ENCODE measurements around the gene CEP250. TPM values are rescaled to one million over a fixed set of nuclear protein-coding genes. Genes with fewer than 3 reads are reported as not detected.

CEP250 gene
- total RNA-seq, 2 experiments from 2014 or later: 72.1 to 74.5 TPM

GRCh38 chr20:35468671-35469334, 13.4 kb downstream of the CEP250 start:
- no peak overlapping the region for H3K4me3 Mint-ChIP-seq
- H3K27ac Mint-ChIP-seq: no peak overlapping the region
- CTCF ChIA-PET: interaction anchor here (0.6 kb wide), 1 partner anchor 511 kb away, joined by 3 read pairs; no protein-coding TSS in a partner anchor
- H3K27me3 Mint-ChIP-seq (ENCODE audit: low read depth): no peaks in the 10 kb centered on the region
- POLR2A ChIA-PET: interaction anchor here (0.6 kb wide), 1 partner anchor 13 kb away, joined by 4 read pairs; the partner anchor contains the start of gene CEP250
- peaks cover 2% of the 10 kb centered on the region for H3K4me1 Mint-ChIP-seq (ENCODE audit: low read depth)
- H3K36me3 Mint-ChIP-seq (ENCODE audit: low read depth): peaks cover 26% of the 10 kb centered on the region
- DNase-seq (no peak), ATAC-seq (no peak)
- H3K9me3 Mint-ChIP-seq (ENCODE audit: insufficient read depth): no peaks in the 10 kb centered on the region

DNA sequence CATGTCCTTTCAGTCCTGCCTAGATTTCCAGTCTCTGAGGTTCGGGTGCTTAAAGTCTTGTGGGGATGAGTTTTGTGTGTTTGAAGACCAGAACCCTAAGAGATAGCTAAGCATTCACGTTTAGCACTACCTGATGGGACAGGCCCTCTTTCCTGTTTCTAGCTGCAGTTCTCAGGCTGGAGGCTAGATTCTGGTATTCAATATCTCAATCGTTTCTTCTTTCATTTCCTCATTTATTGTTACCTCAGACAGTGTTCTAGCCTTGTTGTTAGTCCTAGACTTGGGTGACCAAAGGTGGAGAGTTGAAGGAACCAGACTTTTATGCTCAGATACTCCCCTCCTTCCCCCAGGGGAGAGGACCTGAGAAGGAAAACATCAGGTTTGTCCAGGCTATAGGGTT, 16.8 kb downstream of the CEP250 start:
- DNase-seq (no peak), ATAC-seq (no peak)
- Mint-ChIP-seq H3K4me3 (no peak overlapping the region), H3K27ac (peak overlapping the region; percentile 39), H3K36me3 (ENCODE audit: low read depth) (peaks cover 18% of the 10 kb centered on the region), H3K9me3 (ENCODE audit: insufficient read depth) (no peaks in the 10 kb centered on the region), H3K27me3 (ENCODE audit: low read depth) (no peaks in the 10 kb centered on the region), H3K4me1 (ENCODE audit: low read depth) (peaks cover 2% of the 10 kb centered on the region)
- ChIA-PET POLR2A (no interaction called here), CTCF (no interaction called here)

DNA sequence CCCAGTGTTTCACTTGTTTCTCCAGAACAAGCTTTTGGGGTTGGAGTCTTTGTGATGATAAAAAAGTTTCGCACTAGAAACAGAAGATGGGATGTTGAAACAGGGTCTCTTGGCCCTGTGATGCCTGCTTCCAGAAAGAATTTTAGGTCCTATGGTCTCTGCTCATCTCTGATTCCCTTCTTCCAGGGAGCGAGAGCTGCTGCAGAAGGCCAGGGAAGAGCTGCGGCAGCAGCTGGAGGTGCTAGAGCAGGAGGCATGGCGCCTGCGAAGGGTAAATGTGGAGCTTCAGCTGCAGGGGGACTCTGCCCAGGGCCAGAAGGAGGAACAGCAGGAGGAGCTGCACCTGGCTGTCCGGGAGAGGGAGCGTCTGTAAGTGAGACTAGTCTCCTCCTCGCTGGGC, 18.3 kb downstream of the CEP250 start:
- H3K9me3 Mint-ChIP-seq (ENCODE audit: insufficient read depth): no peaks in the 10 kb centered on the region
- peaks cover 2% of the 10 kb centered on the region for H3K4me1 Mint-ChIP-seq (ENCODE audit: low read depth)
- ChIA-PET CTCF (interaction anchor here (0.7 to 2.2 kb wide), 3 partner anchors 10 to 33 kb away, joined by 3 to 6 read pairs (median 3); no protein-coding TSS in a partner anchor), POLR2A (interaction anchor here (2.0 to 2.4 kb wide), 2 partner anchors 17 to 19 kb away, joined by 6 to 11 read pairs; partner anchors contain the start of gene CEP250)
- peaks cover 25% of the 10 kb centered on the region for H3K36me3 Mint-ChIP-seq (ENCODE audit: low read depth)
- DNase-seq: no peak
- H3K4me3 Mint-ChIP-seq: no peak overlapping the region
- no peaks in the 10 kb centered on the region for H3K27me3 Mint-ChIP-seq (ENCODE audit: low read depth)
- no peak for ATAC-seq
- H3K27ac Mint-ChIP-seq: no peak overlapping the region

- Mint-ChIP-seq H3K27ac (no peak overlapping the region), H3K27me3 (ENCODE audit: low read depth) (no peaks in the 10 kb centered on the region), H3K36me3 (ENCODE audit: low read depth) (peaks cover 29% of the 10 kb centered on the region), H3K4me1 (ENCODE audit: low read depth) (peaks cover 1% of the 10 kb centered on the region), H3K9me3 (ENCODE audit: insufficient read depth) (no peaks in the 10 kb centered on the region), H3K4me3 (no peak overlapping the region)
- DNase-seq (no peak), ATAC-seq (no peak)
- ChIA-PET CTCF (interaction anchor here (0.7 to 2.2 kb wide), 4 partner anchors 10 to 34 kb away, joined by 3 to 6 read pairs (median 4); no protein-coding TSS in a partner anchor), POLR2A (interaction anchor here (2.0 to 2.4 kb wide), 2 partner anchors 16 to 19 kb away, joined by 6 to 11 read pairs; partner anchors contain the start of gene CEP250)
These were observed 19.0 kb downstream of the CEP250 start for GRCh38 chr20:35474303-35474871.

DNA sequence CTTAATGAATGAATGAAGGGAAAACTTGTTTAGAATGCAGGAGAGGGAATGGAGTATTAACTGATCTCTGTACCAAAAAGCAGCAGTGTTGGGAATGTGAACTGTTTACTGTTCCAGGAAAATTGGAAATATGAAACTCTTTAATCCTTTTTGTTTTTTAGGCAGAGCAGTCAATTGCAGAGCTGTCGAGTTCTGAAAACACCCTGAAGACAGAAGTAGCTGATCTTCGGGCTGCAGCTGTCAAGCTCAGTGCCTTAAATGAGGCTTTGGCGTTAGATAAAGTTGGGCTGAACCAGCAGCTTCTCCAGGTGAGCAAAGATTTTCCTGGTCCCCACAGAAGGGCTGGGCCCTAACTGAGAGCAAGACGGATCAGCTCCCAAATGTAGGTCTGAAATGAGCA, 20.9 kb downstream of the CEP250 start:
- ChIA-PET CTCF (interaction anchor here (1.5 kb wide), 1 partner anchor 13 kb away, joined by 5 read pairs; no protein-coding TSS in a partner anchor), POLR2A (interaction anchor here (0.9 kb wide), 1 partner anchor 14 kb away, joined by 4 read pairs; no protein-coding TSS in a partner anchor)
- H3K4me3 Mint-ChIP-seq: no peak overlapping the region
- no peaks in the 10 kb centered on the region for H3K27me3 Mint-ChIP-seq (ENCODE audit: low read depth)
- DNase-seq (no peak), ATAC-seq (no peak)
- H3K9me3 Mint-ChIP-seq (ENCODE audit: insufficient read depth): no peaks in the 10 kb centered on the region
- H3K36me3 Mint-ChIP-seq (ENCODE audit: low read depth): peaks cover 29% of the 10 kb centered on the region
- no peak overlapping the region for H3K27ac Mint-ChIP-seq
- H3K4me1 Mint-ChIP-seq (ENCODE audit: low read depth): no peaks in the 10 kb centered on the region

DNA sequence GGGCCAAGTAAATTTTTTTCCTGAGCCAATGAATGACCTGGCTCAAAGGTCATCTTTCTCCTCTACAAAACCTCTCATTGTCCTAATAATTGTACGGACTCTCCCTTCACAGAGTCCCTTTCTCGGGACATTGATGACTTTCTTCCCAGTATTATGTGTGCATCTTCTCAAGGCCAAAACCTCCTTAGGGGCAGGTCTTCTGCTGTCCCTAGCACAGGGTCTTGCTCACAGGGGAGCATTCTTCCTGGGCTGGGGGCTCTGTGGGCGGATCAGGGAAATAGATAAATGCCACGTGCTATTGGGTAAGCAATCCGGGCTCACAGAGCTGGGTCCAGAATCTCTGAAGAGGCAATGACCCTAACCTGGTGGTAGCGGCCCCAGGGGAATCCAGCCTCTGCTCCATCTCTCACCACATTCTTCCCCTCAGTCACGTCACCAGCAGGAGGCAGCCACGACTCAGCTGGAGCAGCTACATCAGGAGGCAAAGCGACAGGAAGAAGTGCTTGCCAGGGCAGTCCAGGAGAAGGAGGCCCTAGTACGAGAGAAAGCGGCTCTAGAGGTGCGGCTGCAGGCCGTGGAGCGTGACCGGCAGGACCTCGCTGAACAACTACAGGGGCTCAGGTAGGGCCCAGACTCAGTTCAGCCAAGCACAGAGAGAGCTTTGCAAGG, 23.5 kb downstream of the CEP250 start:
- Mint-ChIP-seq H3K27me3 (ENCODE audit: low read depth) (no peaks in the 10 kb centered on the region), H3K36me3 (ENCODE audit: low read depth) (peaks cover 29% of the 10 kb centered on the region), H3K4me1 (ENCODE audit: low read depth) (peaks cover 2% of the 10 kb centered on the region), H3K27ac (no peak overlapping the region), H3K4me3 (no peak overlapping the region), H3K9me3 (ENCODE audit: insufficient read depth) (no peaks in the 10 kb centered on the region)
- ATAC-seq (no peak), DNase-seq (peak; percentile 26)
- POLR2A ChIA-PET: interaction anchor here (1.1 to 2.3 kb wide), 2 partner anchors 10 to 12 kb away, joined by 5 to 16 read pairs; no protein-coding TSS in a partner anchor
- CTCF ChIA-PET: interaction anchor here (0.6 to 2.6 kb wide), 7 partner anchors 12 to 406 kb away, joined by 3 to 5 read pairs (median 3); no protein-coding TSS in a partner anchor

DNA sequence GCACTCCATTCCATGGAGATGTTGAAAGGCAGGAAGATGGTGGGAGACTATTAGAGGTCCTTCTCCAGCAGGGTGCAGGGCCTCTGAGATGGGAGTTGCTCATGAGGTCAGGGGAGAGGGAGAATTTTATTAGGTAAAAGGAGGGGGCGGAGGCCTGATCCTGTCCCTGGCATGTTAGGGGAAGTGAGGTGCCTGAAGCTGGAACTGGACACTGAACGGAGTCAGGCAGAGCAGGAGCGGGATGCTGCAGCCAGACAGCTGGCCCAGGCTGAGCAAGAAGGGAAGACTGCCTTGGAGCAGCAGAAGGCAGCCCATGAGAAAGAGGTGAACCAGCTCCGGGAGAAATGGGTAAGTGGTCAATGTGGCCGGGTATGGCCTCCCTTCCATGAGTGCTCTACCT, 24.4 kb downstream of the CEP250 start:
- peaks cover 4% of the 10 kb centered on the region for H3K4me1 Mint-ChIP-seq (ENCODE audit: low read depth)
- H3K36me3 Mint-ChIP-seq (ENCODE audit: low read depth): peaks cover 37% of the 10 kb centered on the region
- DNase-seq (no peak), ATAC-seq (no peak)
- no peaks in the 10 kb centered on the region for H3K9me3 Mint-ChIP-seq (ENCODE audit: insufficient read depth)
- ChIA-PET CTCF (interaction anchor here (0.7 to 2.6 kb wide), 5 partner anchors 11 to 139 kb away, joined by 3 to 5 read pairs (median 3); no protein-coding TSS in a partner anchor), POLR2A (interaction anchor here (2.3 kb wide), 1 partner anchor 11 kb away, joined by 16 read pairs; no protein-coding TSS in a partner anchor)
- no peaks in the 10 kb centered on the region for H3K27me3 Mint-ChIP-seq (ENCODE audit: low read depth)
- H3K27ac Mint-ChIP-seq: peak overlapping the region; percentile 6
- H3K4me3 Mint-ChIP-seq: no peak overlapping the region

- DNase-seq: no peak
- ChIA-PET CTCF (no interaction called here), POLR2A (interaction anchor here (0.9 kb wide), 1 partner anchor 453 kb away, joined by 3 read pairs; no protein-coding TSS in a partner anchor)
- ATAC-seq: no peak
- Mint-ChIP-seq H3K27ac (no peak overlapping the region), H3K27me3 (ENCODE audit: low read depth) (no peaks in the 10 kb centered on the region), H3K36me3 (ENCODE audit: low read depth) (peaks cover 57% of the 10 kb centered on the region), H3K4me3 (no peak overlapping the region), H3K4me1 (ENCODE audit: low read depth) (peaks cover 44% of the 10 kb centered on the region), H3K9me3 (ENCODE audit: insufficient read depth) (no peaks in the 10 kb centered on the region)
These were observed 32.1 kb downstream of the CEP250 start for GRCh38 chr20:35487479-35487878.

DNA sequence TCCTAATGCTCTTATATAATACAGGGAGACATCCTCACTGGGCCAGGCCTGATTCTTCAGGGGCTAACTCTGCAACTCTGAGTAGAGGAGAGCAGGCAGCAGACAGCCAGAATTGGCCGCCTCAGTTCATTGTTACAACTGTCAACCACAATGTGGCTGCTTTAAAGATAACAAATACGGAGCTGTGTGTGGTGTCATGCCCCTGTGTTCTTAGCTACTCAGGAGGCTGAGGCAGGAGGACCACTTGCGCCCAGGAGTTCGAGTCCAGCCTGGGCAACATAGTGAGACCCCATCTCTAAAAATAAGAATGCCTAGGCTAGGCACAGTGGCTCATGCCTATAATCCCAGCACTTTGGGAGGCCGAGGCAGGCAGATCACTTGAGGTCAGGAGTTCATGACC, 34.3 kb downstream of the CEP250 start:
- no peaks in the 10 kb centered on the region for H3K27me3 Mint-ChIP-seq (ENCODE audit: low read depth)
- H3K36me3 Mint-ChIP-seq (ENCODE audit: low read depth): peaks cover 64% of the 10 kb centered on the region
- ChIA-PET POLR2A (interaction anchor here (1.0 to 3.8 kb wide), 12 partner anchors 10 to 464 kb away, joined by 3 to 40 read pairs (median 12); partner anchors contain the start of genes CEP250, ERGIC3, MMP24OS and RBM39), CTCF (interaction anchor here (0.6 to 1.8 kb wide), 4 partner anchors 35 to 464 kb away, joined by 3 to 8 read pairs (median 4); partner anchors contain the start of genes CEP250 and SCAND1)
- DNase-seq: peak; percentile 60
- peak overlapping the region; percentile 88 for H3K27ac Mint-ChIP-seq
- H3K9me3 Mint-ChIP-seq (ENCODE audit: insufficient read depth): no peaks in the 10 kb centered on the region
- peak; percentile 53 for ATAC-seq
- peak overlapping the region; percentile 99 for H3K4me3 Mint-ChIP-seq
- peaks cover 50% of the 10 kb centered on the region for H3K4me1 Mint-ChIP-seq (ENCODE audit: low read depth)

- no peaks in the 10 kb centered on the region for H3K27me3 Mint-ChIP-seq (ENCODE audit: low read depth)
- ATAC-seq: peak; percentile 96
- H3K36me3 Mint-ChIP-seq (ENCODE audit: low read depth): peaks cover 69% of the 10 kb centered on the region
- CTCF ChIA-PET: interaction anchor here (1.0 to 2.1 kb wide), 11 partner anchors 9 to 463 kb away, joined by 3 to 10 read pairs (median 4); partner anchors contain the start of gene SCAND1
- H3K4me1 Mint-ChIP-seq (ENCODE audit: low read depth): peaks cover 53% of the 10 kb centered on the region
- DNase-seq: peak; percentile 87
- H3K4me3 Mint-ChIP-seq: peak overlapping the region; percentile 99
- no peaks in the 10 kb centered on the region for H3K9me3 Mint-ChIP-seq (ENCODE audit: insufficient read depth)
- H3K27ac Mint-ChIP-seq: peak overlapping the region; percentile 99
- POLR2A ChIA-PET: interaction anchor here (0.6 to 3.8 kb wide), 30 partner anchors 9 to 463 kb away, joined by 3 to 40 read pairs (median 7); partner anchors contain the start of genes CEP250, CPNE1, EIF6 and ERGIC3
These were observed 35.4 kb downstream of the CEP250 start for GRCh38 chr20:35490736-35491181.

DNA sequence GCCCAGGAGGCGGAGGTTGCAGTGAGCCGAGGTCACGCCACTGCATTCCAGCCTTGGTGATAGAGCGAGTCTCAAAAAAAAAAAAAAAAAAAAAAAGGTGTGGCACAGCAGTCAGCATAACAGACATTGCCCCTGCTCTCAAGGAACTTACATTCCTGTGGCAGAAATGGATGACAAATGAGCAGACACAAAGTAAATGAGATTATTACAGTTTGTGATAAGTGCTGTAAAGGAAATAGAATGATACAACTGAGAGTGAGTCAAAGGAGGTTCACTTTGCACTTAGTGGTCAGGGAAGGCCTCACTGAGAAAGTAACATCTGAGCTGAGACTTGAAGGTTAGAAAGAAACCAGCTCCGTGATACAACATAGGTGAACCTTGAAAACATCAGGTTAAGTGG, 36.4 kb downstream of the CEP250 start:
- no peak for DNase-seq
- H3K27ac Mint-ChIP-seq: peak overlapping the region; percentile 99
- no peaks in the 10 kb centered on the region for H3K27me3 Mint-ChIP-seq (ENCODE audit: low read depth)
- ChIA-PET CTCF (interaction anchor here (0.6 to 2.1 kb wide), 6 partner anchors 28 to 128 kb away, joined by 3 to 10 read pairs (median 4); no protein-coding TSS in a partner anchor), POLR2A (interaction anchor here (0.5 to 3.8 kb wide), 9 partner anchors 11 to 1179 kb away, joined by 3 to 40 read pairs (median 13); partner anchors contain the start of genes CEP250, EIF6, SCAND1 and SPAG4)
- peaks cover 73% of the 10 kb centered on the region for H3K36me3 Mint-ChIP-seq (ENCODE audit: low read depth)
- H3K4me1 Mint-ChIP-seq (ENCODE audit: low read depth): peaks cover 51% of the 10 kb centered on the region
- H3K9me3 Mint-ChIP-seq (ENCODE audit: insufficient read depth): no peaks in the 10 kb centered on the region
- no peak for ATAC-seq
- H3K4me3 Mint-ChIP-seq: peak overlapping the region; percentile 99
